NOMO-1 treated with DMSO at 0.1 percent for 48 hours (cell line): Measurements from ENCODE around the gene TMPRSS11B.
"Not testable (repeated sequence)": the region's sequence is repeated elsewhere in the genome, so short reads cannot be mapped to it uniquely, and the experiment has no call there.

Experiments used
- DNase-seq: peaks from one replicate; lab custom pipeline; 2025; ENCODE audit not compliant: unreplicated experiment; lab: John Stamatoyannopoulos, UW

Gene TMPRSS11B

DNA sequence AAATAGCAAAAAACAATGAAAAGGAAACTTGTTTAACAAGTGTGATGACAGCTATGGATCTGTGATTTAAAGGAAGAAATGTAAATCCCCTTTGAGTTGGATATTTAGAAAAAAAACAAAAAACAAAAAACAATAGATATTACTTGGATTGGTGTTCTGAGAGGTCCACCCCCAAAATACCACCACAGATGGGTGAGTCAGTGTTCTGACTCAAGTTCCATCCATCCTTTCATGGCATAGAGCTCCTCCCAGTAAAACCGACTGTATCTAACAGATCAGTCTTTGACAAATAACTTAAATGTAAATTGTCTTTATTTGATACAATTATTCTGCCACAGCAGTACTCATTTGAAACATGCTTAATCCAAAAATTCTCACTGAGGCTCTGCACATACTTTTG is 27.4 kb downstream of the TMPRSS11B start:
- no peak for DNase-seq

DNA sequence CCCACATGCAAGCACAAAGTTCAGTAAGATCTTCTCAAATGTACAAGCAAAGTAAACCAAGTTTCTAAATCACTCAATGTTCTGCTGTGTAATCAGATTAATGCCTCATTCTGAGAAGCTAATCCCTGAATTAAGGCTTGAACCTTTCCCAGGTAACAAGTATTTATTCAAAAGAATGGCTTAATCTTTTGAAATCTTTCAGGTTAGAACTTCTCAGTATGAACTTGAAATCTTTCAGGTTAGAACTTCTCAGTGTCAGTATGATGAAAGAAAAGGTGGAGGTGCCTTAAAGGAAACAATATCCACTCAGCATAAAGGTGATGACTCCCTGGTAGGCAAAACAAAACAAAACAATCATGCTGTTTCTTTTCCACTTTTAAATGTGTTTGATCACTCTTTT is 29.0 kb downstream of the TMPRSS11B start:
- DNase-seq = no peak

DNA sequence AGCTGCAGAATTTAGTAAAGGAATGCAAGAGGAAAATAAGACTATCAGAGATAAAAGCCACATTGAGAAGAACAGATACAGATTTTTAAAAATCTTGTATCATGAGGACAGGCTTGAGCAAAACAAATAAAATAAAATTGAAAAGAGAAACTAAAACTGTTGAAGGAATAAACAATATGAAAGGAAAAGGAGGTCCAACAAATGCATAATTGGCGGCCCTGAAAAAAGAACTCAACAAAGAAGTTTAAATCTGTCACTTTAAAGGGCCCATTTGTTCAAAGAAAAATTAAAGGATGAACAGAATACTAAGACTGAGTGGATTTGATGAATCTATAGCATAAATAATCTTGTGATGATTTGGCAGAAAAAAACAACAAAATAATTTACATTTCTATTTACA is 36.5 kb downstream of the TMPRSS11B start:
- no peak for DNase-seq

DNA sequence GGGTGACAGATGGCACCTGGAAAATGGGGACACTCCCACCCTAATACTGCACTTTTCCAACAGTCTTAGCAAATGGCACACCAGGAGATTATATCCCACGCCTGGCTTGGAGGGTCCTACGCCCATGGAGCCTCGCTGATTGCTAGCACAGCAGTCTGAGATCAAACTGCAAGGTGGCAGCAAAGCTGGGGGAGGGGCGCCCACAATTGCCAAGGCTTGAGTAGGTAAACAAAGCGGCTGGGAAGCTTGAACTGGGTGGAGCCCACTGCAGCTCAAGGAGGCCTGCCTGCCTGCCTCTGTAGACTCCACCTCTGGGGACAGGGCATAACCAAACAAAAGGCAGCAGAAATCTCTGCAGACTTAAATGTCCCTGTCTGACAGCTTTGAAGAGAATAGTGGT is 51.2 kb downstream of the TMPRSS11B start:
- not testable (repeated sequence) for DNase-seq

DNA sequence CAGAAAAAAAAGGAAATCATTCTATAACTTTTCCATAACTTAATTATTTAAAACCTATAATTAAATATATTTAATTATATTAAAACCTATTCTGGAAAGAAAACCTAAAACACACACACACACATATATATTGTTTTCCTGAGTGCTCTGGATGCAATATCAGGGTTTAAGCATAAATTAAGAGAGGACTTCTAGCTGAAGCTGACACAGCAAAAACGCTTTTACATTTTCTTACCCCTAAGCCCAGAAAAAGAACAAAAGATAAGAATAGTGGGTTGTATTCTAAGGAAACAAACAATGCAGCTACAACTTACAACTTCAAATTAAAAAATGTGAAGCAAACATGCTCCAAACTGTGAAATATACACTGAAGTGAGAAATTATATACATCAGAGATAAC is 52.3 kb downstream of the TMPRSS11B start:
- no peak for DNase-seq

DNA sequence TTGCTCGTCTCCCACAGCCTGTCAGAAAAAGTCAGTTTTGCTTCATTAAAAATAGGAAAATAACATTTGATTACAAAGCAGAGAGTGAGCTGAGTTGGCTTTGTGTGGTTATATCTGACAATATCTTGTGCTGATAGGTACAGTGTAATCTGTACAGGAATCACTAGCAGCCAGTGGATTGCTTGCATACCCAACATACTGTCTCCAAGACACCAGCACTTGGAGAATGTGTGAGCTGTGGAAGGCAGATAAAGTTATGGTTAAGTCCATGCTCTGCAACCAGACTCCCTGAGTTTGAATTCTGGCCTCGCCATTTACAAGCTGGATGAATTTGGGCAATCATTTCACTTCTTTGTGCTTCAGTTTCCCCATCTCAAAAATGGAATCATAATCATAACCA is 58.3 kb downstream of the TMPRSS11B start:
- no peak for DNase-seq

DNA sequence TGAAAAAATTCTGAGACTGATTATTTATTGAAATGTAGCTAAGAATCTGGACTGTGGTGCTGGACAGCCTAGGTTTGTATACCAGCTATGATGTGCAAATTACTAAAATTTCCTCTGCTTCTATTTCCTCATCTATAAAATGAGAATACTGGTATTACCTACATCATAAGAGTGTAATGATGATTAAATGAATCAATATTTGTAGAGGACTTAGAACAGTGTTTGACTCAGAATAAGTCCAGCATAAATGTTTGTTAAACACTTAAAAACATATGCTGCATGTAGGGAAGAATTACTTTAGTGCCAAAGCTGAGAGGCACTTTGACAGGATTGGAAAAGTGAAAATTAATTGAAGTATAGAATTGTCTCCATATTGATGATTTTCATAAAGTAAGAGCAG is 60.6 kb downstream of the TMPRSS11B start:
- DNase-seq = no peak

DNA sequence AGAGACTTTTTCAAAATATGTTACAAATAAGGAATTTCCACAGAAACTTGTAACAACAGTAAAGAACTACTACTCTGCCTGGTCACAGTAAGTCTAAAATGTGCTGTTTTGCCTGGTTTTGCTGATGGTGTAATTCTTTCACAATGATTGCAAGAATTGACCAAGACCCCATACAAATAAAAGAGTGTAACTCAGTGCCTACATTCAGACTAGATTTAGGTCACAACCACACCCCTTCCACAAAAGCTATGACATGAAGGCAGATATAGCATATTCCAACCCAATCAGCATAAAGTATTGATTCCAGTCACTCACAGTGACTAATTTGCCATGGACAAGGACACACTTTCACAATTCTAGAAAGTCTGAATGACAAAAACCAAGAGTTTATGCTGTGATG is 62.1 kb downstream of the TMPRSS11B start:
- DNase-seq = no peak

DNA sequence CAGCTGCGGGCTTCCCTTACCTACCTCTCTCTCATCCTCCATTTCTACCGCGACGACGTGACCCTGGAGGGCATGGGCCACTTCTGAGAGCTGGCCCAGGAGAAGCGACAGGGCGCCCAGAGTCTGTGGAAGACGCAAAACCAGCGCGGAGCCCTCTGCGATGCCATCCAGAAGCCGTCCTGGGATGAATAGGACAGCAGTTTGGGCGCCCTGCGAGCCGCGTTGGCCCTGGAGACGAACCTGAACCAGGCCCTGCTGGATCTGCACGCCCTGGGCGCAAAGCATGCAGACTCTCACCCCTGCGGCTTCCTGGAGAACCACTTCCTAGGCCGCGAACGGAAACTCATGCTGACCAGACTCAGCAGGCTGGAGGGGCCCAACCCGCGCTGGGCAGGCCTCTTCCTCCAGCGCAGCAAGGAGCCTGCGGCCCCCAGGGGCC is 63.1 kb downstream of the TMPRSS11B start:
- no peak for DNase-seq

DNA sequence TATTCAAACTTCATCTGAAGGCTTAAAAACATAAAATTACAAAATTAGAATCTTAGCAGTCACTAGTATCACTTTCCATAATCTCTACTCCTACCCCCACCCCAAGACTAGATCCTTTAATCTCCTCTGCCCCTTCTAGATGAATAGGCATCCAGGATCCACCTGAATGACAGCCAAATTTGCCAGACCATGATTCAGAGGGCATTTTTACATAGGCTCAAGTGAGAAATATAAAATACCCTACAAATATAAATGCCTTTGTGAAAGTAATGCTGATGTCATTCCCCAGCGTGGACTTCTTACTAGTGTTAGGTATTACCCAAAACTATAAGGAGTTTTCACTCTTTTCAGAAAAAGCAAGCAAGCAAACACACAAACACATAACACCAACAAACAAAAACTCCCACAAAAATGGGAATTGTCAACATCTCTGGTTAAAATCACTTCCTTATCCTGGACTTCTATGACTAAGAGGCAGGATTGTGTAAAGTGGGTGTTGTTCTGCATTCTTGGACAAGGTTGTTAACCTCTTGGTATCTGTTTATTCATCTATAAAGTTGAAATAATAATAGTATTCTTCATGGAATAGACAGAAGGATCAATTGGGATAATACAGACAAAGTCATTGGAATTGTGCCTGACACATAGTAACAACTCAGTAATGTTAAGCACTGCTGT is 64.5 kb downstream of the TMPRSS11B start:
- DNase-seq = no peak

DNA sequence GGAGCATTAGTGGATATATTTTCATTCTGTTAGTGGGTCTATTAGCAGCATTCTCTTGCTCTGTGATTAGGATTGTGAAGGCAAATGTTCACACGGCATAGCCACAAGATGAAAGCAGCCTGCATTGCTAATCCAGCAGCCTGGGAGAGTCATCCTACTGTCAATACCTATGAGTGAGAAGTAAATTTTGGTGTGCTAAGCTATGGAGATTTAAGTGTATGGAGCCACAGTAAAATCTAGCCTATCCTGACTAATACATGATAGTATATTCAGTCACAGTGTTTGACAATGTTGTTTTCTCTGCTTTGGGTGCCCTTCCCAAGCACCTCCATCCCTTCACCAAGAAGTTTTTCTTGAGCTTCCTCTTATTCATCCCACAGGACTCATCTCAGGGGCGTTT is 68.6 kb downstream of the TMPRSS11B start:
- DNase-seq = no peak
